Measurements from ENCODE around the gene CTTNBP2NL.

Gene CTTNBP2NL

GRCh38 chr1:112509005-112509659, 113.1 kb downstream of the CTTNBP2NL start:
- DNase-seq: no peak

GRCh38 chr1:112509660-112510178, 113.7 kb downstream of the CTTNBP2NL start:
- DNase-seq: no peak

- DNase-seq: no peak
Measured at GRCh38 chr1:112510340-112510739, 114.3 kb downstream of the CTTNBP2NL start.
